Skeletal muscle tissue (tissue), 4 donors: ENCODE measurements around the gene ANO4. TPM values are rescaled to one million over a fixed set of nuclear protein-coding genes. Genes with fewer than 3 reads are reported as not detected.
"Not testable (repeated sequence)": the region's sequence is repeated elsewhere in the genome, so short reads cannot be mapped to it uniquely, and the experiment has no call there.

ENCODE experiments used
- H3K27ac ChIP-seq: one replicate; pipeline ENCODE4 v1.7.0; 2013; ENCODE audit warnings: mild to moderate bottlenecking, low read depth, low read length, inconsistent platforms
- H3K27me3 ChIP-seq, 3 donors: one replicate each; pipeline ENCODE4 v1.7.0; 2013; ENCODE audit warnings: low read length in 3 of 3; ENCODE audit not compliant: control insufficient read depth in 3 of 3, insufficient read depth in 3 of 3
- H3K36me3 ChIP-seq, 3 donors: one replicate each; pipeline ENCODE4 v1.7.0; 2013; ENCODE audit warnings: low read length in 3 of 3; ENCODE audit not compliant: control insufficient read depth in 3 of 3, insufficient read depth in 3 of 3
- H3K4me1 ChIP-seq, 3 donors: one replicate each; pipeline ENCODE4 v1.7.0; 2013; ENCODE audit warnings: low read length in 3 of 3, mild to moderate bottlenecking in 3 of 3; ENCODE audit not compliant: control insufficient read depth in 3 of 3, insufficient read depth in 3 of 3
- H3K4me3 ChIP-seq, 3 donors: one replicate each; pipeline ENCODE4 v1.7.0; 2013; ENCODE audit warnings: low read length in 3 of 3
- H3K9ac ChIP-seq, 3 donors: one replicate each; pipeline ENCODE4 v1.7.0; 2013; ENCODE audit warnings: low read length in 3 of 3, mild to moderate bottlenecking in 3 of 3, moderate library complexity in 2 of 3, low read depth in 1 of 3
- H3K9me3 ChIP-seq, 3 donors: one replicate each; pipeline ENCODE4 v1.7.0; 2013; ENCODE audit warnings: low read length in 3 of 3; ENCODE audit not compliant: control insufficient read depth in 3 of 3
- total RNA-seq: library from RNA; depleted of rRNA; stranded (reverse); fragments of >200 nt; gene quantifications from one replicate; pipeline ENCODE4 v1.2.3, GENCODE V29; 2014
- donor health status: Osteomylitis.

The ANO4 gene
- total RNA-seq, 1 donor from 2014 or later = 0.52 TPM

DNA sequence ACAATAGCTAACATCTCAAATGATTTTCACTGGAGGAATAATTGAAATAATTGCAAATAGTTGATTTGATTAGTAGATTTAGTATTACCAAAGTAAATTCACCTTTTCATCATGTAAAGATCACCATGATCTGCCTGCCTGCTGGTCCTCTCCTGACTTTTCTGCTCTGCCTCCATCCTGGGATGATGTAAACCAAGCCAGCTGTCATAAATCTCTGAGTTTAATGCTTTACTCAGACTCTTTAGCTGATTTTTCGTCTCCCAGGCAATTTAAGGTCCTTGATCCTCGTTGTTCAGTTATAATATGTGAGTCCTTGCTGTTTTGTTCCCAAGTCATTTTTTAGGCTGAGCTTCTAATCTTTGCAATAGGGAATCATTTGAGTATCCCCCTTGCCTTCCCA, 138.0 kb downstream of the ANO4 start:
- Histone ChIP-seq H3K36me3 (no peaks in the 10 kb centered on the region), H3K27me3 (no peaks in the 10 kb centered on the region), H3K9me3 (no peaks in the 10 kb centered on the region), H3K27ac (no peak overlapping the region), H3K4me3 (no peak overlapping the region), H3K4me1 (no peaks in the 10 kb centered on the region), H3K9ac (no peak overlapping the region)

DNA sequence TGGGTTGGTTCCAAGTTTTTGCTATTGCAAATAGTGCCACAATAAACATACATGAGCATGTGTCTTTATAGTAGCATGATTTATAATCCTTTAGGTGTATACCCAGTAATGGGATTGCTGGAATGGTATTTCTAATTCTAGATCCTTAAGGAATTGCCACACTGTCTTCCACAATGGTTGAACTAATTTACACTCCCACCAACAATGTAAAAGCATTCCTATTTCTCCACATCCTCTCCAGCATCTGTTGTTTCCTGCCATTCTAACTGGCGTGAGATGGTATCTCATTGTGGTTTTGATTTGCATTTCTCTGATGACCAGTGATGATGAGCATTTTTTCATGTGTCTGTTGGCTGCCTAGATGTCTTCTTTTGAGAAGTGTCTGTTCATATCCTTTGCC, 139.0 kb downstream of the ANO4 start:
- H3K4me1 ChIP-seq, H3K27ac ChIP-seq, H3K27me3 ChIP-seq, H3K9ac ChIP-seq, H3K36me3 ChIP-seq, H3K9me3 ChIP-seq, H3K4me3 ChIP-seq: not testable (repeated sequence)

DNA sequence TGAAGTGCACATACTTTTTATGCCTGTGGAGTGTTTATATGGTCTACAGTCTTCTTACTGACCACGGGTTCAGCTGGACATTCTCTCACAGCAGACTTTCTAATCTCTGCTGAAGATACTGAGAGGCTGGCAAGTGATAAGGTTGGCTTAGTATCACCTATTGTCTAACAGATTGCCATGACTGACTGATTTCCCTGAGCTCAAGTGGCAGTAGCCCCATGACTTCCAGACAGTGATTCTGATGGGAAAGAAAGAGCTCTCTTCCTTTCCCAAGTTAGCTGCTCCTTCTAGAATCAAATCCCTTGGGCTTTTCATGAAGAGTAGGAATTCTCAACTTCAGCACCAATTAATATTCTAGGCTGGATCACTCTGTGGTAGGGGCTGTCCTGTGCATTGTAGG, 141.4 kb downstream of the ANO4 start:
- Histone ChIP-seq H3K36me3 (no peaks in the 10 kb centered on the region), H3K27me3 (no peaks in the 10 kb centered on the region), H3K27ac (no peak overlapping the region), H3K9ac (no peak overlapping the region), H3K4me3 (no peak overlapping the region), H3K9me3 (no peaks in the 10 kb centered on the region), H3K4me1 (no peaks in the 10 kb centered on the region)

DNA sequence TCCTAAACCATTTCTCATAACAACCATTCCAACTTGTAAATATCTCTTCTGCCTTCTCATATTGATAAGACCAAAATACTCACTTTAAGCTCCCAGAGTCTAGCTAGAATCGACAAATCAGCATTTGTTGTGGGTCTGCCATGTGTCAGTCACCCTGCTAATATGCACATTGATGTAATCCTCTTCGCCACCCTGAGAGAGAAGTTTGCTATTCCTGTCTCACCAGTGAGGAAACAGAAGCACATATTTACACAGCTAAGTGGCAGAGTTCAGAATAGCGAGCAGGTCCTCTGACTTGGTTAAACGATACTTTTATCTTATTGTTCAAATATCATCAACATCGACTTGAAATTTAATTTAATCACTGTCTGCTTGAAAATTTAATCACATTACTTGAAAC, 142.1 kb downstream of the ANO4 start:
- Histone ChIP-seq H3K27ac (no peak overlapping the region), H3K36me3 (no peaks in the 10 kb centered on the region), H3K4me1 (no peaks in the 10 kb centered on the region), H3K27me3 (no peaks in the 10 kb centered on the region), H3K9ac (no peak overlapping the region), H3K4me3 (no peak overlapping the region), H3K9me3 (no peaks in the 10 kb centered on the region)

DNA sequence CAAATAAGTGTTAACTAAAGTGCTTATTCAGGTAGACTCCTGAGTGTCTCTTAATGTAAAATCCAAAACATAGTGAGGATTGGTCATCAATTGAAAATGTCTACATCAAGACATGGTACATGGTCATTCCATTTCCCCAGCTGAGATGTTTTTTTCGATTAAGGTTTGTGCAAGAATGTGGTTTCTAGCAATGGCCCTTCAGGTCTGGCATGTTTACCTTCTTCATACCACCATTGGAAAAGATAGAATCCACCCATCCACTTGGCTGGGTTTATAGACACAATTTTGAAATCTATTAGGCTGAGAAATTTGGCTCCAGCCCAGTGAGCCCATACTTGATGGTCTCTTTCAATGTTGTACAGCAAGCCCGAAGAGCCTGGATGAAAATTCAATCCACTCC, 145.9 kb downstream of the ANO4 start:
- no peak overlapping the region for H3K27ac ChIP-seq
- no peaks in the 10 kb centered on the region for H3K36me3 ChIP-seq
- H3K9me3 ChIP-seq = no peaks in the 10 kb centered on the region
- H3K27me3 ChIP-seq = no peaks in the 10 kb centered on the region
- no peak overlapping the region for H3K9ac ChIP-seq
- H3K4me1 ChIP-seq = no peaks in the 10 kb centered on the region
- H3K4me3 ChIP-seq = no peak overlapping the region

DNA sequence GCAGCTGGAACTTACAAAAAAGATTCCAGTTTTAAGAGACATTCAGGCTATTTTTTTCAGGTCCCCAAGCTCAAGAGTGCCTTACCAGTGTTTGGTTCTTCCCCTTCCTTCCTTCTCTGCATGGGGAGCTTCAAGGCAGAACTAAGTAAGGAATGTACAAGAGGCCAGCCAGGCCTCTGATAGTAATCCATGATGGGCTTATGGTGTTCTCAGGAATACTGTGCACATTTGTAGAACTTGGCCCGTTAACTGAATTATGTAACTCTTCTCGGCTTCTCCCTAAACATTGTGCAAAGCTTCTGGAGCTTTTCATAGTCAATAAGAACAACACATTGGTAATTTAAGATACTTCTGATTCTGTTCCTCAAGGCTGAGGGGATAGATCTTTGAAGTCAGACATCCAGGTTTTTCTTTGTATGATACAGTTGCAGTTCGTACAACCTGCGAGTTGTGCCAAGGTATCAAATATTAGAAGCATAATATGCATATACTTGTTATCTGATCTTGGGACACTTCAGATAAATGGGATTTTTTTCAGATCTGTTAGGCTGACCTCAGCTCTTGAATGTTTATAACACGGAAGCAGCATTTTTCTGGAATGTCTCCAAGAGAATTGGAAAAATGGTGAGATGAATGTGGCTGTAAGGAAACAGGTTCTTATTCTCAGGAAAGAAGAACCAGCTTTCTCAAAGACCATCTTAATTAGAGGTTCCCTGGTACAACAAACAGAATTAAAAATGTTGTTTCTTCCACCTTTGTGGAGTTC, 148.6 kb downstream of the ANO4 start:
- no peak overlapping the region for H3K4me3 ChIP-seq
- no peaks in the 10 kb centered on the region for H3K36me3 ChIP-seq
- no peak overlapping the region for H3K27ac ChIP-seq
- no peak overlapping the region for H3K9ac ChIP-seq
- no peaks in the 10 kb centered on the region for H3K27me3 ChIP-seq
- no peaks in the 10 kb centered on the region for H3K4me1 ChIP-seq
- no peaks in the 10 kb centered on the region for H3K9me3 ChIP-seq

DNA sequence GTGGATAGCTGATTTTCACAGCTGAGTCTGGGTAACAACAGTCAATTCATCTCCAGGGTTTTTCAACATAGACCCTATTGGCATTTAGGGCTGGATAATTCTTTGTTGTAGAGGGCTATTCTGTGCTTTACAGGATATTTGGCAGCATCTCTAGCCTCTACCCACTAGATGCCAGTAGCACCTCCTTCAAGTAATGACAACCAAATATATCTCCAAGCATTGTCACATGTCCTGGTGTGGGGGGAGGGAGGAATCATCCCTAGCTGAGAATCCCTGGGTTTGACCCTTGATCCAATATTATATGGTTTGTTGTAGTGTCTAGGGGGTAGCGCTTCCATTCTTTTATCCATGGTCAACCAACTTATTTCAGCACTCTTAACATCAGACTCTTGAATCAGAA, 157.2 kb downstream of the ANO4 start:
- no peak overlapping the region for H3K4me3 ChIP-seq
- H3K9ac ChIP-seq = no peak overlapping the region
- no peaks in the 10 kb centered on the region for H3K4me1 ChIP-seq
- no peak overlapping the region for H3K27ac ChIP-seq
- H3K9me3 ChIP-seq = no peaks in the 10 kb centered on the region
- no peaks in the 10 kb centered on the region for H3K36me3 ChIP-seq
- no peaks in the 10 kb centered on the region for H3K27me3 ChIP-seq

DNA sequence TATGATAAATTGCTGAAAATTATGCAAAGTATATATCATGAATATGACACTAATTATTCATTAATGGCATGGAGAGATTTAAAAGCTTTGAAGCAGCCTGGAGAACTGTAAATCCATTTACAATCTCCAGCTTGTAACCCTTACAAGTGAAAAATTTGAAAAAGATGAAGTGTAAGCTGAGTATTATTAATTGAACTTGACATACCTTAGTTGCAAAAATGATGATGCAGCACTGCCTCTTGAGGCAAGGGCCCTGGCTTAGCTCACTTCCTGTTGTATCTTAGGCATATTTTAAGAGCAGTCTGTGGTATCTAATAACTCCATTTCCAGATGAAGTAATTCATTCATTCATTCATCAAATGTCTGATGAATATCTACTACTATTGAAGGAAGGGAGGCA, 158.6 kb downstream of the ANO4 start:
- H3K36me3 ChIP-seq = no peaks in the 10 kb centered on the region
- no peaks in the 10 kb centered on the region for H3K9me3 ChIP-seq
- no peak overlapping the region for H3K9ac ChIP-seq
- H3K27me3 ChIP-seq = no peaks in the 10 kb centered on the region
- H3K27ac ChIP-seq = no peak overlapping the region
- H3K4me1 ChIP-seq = no peaks in the 10 kb centered on the region
- no peak overlapping the region for H3K4me3 ChIP-seq

DNA sequence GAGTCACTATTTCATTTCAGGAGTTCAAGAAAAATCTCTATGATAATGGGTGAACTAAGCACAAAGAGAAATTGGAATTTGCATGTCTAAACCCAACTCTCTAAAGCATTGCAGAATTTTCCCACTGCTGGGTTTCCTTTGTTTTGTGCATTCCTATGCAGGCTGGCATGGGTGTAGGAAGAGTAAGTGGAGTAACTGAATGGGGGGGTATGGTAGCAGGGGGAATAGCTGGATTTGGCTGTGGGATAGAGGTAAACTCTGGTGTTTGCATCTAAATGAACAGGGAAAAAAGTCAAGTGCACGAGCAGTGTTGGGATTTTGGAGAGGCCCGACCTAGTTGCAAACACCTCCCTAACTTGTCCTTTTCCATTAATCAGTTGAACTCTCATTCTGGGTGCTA, 159.1 kb downstream of the ANO4 start:
- no peak overlapping the region for H3K9ac ChIP-seq
- no peak overlapping the region for H3K4me3 ChIP-seq
- no peaks in the 10 kb centered on the region for H3K4me1 ChIP-seq
- no peak overlapping the region for H3K27ac ChIP-seq
- H3K36me3 ChIP-seq = no peaks in the 10 kb centered on the region
- no peaks in the 10 kb centered on the region for H3K9me3 ChIP-seq
- no peaks in the 10 kb centered on the region for H3K27me3 ChIP-seq

DNA sequence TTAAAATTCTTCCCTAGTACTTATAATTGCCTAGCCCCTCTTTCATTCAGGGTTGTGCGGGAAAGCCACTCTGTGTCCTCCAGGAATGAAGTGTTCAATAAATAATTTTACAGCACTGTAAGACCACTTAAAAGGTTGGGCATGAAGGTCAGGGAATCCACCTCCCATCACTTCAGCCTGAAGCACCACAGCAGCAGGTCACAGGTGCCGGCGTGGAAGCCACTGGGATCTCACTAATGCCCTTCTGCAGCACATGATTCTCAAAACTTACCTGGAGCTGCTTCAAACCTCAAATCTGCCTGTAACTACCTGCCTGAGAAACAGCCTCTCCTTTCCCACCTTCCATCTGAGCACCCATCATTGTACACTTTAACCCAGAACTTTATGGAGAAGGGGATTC, 159.5 kb downstream of the ANO4 start:
- Histone ChIP-seq H3K27me3 (no peaks in the 10 kb centered on the region), H3K9ac (no peak overlapping the region), H3K27ac (no peak overlapping the region), H3K4me1 (no peaks in the 10 kb centered on the region), H3K4me3 (no peak overlapping the region), H3K9me3 (no peaks in the 10 kb centered on the region), H3K36me3 (no peaks in the 10 kb centered on the region)
